Testis (tissue), 2 donors: ENCODE data around the gene GARIN1A.

Experiments used
- CTCF ChIP-seq, 3 experiments: fragments of 450-650 bp in 2 of 3; fragments of 200-600 bp in 1 of 3; sonication (generic) in 1 of 3; IDR thresholded peaks; one replicate each; pipeline ENCODE4 v1.5.1; 2016 to 2019; ENCODE audit warnings: antibody characterized with exemption in 3 of 3, mild to moderate bottlenecking in 2 of 3, moderate library complexity in 1 of 3
- POLR2A ChIP-seq: fragments of 450-650 bp; IDR thresholded peaks from one replicate; pipeline ENCODE4 v1.6.1; 2017; ENCODE audit warnings: antibody characterized with exemption, mild to moderate bottlenecking, moderate library complexity

DNA sequence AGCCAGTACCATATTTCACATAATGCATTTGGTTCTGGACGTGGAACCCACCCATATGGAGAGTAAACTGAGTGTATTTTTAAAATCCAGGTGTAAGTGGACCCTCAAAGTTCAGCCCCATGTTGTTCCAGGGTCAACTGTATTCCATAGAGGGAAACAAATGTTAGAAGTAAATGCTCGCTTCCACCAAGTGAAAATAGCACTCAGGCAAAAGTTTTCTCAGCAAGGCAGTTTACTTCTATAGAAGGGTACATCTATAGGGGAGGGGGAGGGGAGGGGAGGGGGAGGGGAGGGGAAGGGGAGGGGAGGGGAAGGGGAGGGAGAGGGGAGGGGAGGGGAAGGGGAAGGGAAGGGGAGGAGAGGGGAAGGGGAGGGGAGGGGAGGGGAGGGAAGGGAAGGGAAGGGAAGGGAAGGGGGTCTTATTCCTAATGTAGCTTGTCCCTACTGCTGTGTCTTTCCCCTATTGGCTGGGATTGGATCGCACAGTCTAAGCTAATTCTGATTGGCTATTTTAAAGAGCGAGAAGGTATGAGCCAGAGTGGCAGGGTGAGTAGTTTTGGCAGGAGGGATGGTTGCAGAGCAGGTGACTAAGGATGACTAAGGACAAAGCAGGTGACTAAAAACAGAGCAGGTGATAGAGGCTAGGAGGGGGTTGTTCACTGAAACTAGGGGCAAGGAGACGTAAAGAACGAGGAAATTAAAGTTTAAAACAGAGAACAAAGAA lies 29.1 kb downstream of the GARIN1A start:
- no peak for TF ChIP-seq CTCF (IDR thresholded peaks at IDR 0.05)
- TF ChIP-seq POLR2A = no peak
